ENCODE measurements around the gene MTMR12. TPM values are rescaled to one million over a fixed set of nuclear protein-coding genes. Genes with fewer than 3 reads are reported as not detected.
A peak's percentile ranks its signal among the peaks of the same experiment; 100 is the strongest.

Gene MTMR12
- total and polyA plus RNA-seq, 7 experiments from 2014 or later: 12.4 to 28.2 (median 23.8) TPM

- peak overlapping the region; percentile 45 to 71 (median 62) for H3K27ac Mint-ChIP-seq
- POLR2A ChIA-PET: interaction anchor here (0.6 to 0.7 kb wide), 2 partner anchors 61 to 1847 kb away, joined by 3 read pairs; no protein-coding TSS in a partner anchor
- Histone ChIP-seq H3K27me3 (ENCODE audit: control insufficient read depth in 2 of 2, insufficient read depth in 2 of 2, low read length in 2 of 2) (no peaks in the 10 kb centered on the region), H3K36me3 (ENCODE audit: control insufficient read depth in 2 of 3, insufficient read depth in 3 of 3, low read length in 3 of 3) (peaks cover 0 to 54% (median 0%) of the 10 kb centered on the region in 3 experiments), H3K9me3 (ENCODE audit: control insufficient read depth in 2 of 3, low read length in 3 of 3) (no peaks in the 10 kb centered on the region), H3K4me1 (ENCODE audit: control insufficient read depth in 2 of 2, insufficient read depth in 2 of 2, low read length in 2 of 2) (no peaks in the 10 kb centered on the region), H3K27ac (ENCODE audit: low read depth, low read length) (no peak overlapping the region), H3K4me3 (ENCODE audit: low read length) (no peak overlapping the region)
- no peaks in the 10 kb centered on the region for H3K27me3 Mint-ChIP-seq
- CTCF ChIA-PET: interaction anchor here (0.6 to 6.1 kb wide), 19 partner anchors 9 to 1090 kb away, joined by 3 to 84 read pairs (median 3); partner anchors contain the start of gene GOLPH3
- no peak overlapping the region for H3K4me3 Mint-ChIP-seq
- DNase-seq: peak; percentile 45 to 73 (median 64)
- peak; percentile 88 for ATAC-seq
- peaks cover 0 to 12% (median 7%) of the 10 kb centered on the region in 7 donors for H3K4me1 Mint-ChIP-seq
- intact Hi-C loops (cut with micrococcal nuclease): loop anchor here (1.0 to 10.0 kb wide), 9 partner anchors 58 to 1190 kb away; partner anchors contain the start of gene GOLPH3 (in 2 of the 2)
- no peaks in the 10 kb centered on the region for H3K9me3 Mint-ChIP-seq
- peaks cover 10 to 39% (median 15%) of the 10 kb centered on the region in 5 donors for H3K36me3 Mint-ChIP-seq
These were observed 80.1 kb downstream of the MTMR12 start for GRCh38 chr5:32232441-32233219.

GRCh38 chr5:32231929-32232328, 80.8 kb downstream of the MTMR12 start:
- Mint-ChIP-seq H3K27me3 (no peaks in the 10 kb centered on the region), H3K36me3 (peaks cover 9 to 36% (median 15%) of the 10 kb centered on the region in 5 donors), H3K27ac (peak overlapping the region in 6 of 9 donors; percentile 32 to 71 (median 56)), H3K9me3 (no peaks in the 10 kb centered on the region), H3K4me1 (peaks cover 0 to 12% (median 7%) of the 10 kb centered on the region in 7 donors), H3K4me3 (no peak overlapping the region)
- CTCF ChIA-PET: interaction anchor here (0.6 to 6.1 kb wide), 15 partner anchors 9 to 382 kb away, joined by 3 to 84 read pairs (median 4); partner anchors contain the start of gene GOLPH3
- POLR2A ChIA-PET: interaction anchor here (0.6 kb wide), 1 partner anchor 60 kb away, joined by 3 read pairs; no protein-coding TSS in a partner anchor
- Histone ChIP-seq H3K4me1 (ENCODE audit: control insufficient read depth in 2 of 2, insufficient read depth in 2 of 2, low read length in 2 of 2) (no peaks in the 10 kb centered on the region), H3K27me3 (ENCODE audit: control insufficient read depth in 2 of 2, insufficient read depth in 2 of 2, low read length in 2 of 2) (no peaks in the 10 kb centered on the region), H3K36me3 (ENCODE audit: control insufficient read depth in 2 of 3, insufficient read depth in 3 of 3, low read length in 3 of 3) (peaks cover 0 to 50% (median 0%) of the 10 kb centered on the region in 3 experiments), H3K4me3 (ENCODE audit: low read length) (no peak overlapping the region), H3K9me3 (ENCODE audit: control insufficient read depth in 2 of 3, low read length in 3 of 3) (no peaks in the 10 kb centered on the region), H3K27ac (ENCODE audit: low read depth, low read length) (no peak overlapping the region)
- intact Hi-C loops (cut with micrococcal nuclease): loop anchor here (1.0 to 10.0 kb wide), 9 partner anchors 57 to 1190 kb away; partner anchors contain the start of gene GOLPH3 (in 2 of the 2)
- ATAC-seq (peak; percentile 24), DNase-seq (no peak)

DNA sequence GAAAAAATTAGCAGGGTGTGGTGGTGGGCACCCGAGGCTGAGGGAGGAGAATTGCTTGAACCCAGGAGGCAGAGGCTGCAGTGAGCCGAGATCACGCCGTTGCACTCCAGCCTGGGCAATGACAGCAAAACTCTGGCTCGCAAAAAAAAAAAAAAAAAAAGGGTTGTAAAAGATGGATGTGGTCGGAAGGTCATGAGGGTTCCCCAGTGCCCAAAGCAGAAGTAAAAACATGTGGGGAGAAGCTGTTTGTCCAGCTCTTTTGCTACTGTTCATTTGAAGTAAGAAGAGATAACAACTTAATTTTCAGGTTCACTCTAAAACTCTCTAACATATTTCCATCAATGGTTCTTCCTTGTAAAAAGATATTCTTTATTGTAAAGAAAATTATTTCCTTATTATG, 81.5 kb downstream of the MTMR12 start:
- H3K4me3 Mint-ChIP-seq: no peak overlapping the region
- ChIA-PET POLR2A (interaction anchor here (1.1 kb wide), 1 partner anchor 58 kb away, joined by 4 read pairs; no protein-coding TSS in a partner anchor), CTCF (interaction anchor here (0.6 to 6.1 kb wide), 4 partner anchors 15 to 363 kb away, joined by 3 to 84 read pairs (median 9); no protein-coding TSS in a partner anchor)
- H3K27ac ChIP-seq (ENCODE audit: low read depth, low read length): no peak overlapping the region
- H3K4me3 ChIP-seq (ENCODE audit: low read length): no peak overlapping the region
- H3K27me3 Mint-ChIP-seq: no peaks in the 10 kb centered on the region
- H3K4me1 ChIP-seq (ENCODE audit: control insufficient read depth in 2 of 2, insufficient read depth in 2 of 2, low read length in 2 of 2): no peaks in the 10 kb centered on the region
- no peaks in the 10 kb centered on the region for H3K27me3 ChIP-seq (ENCODE audit: control insufficient read depth in 2 of 2, insufficient read depth in 2 of 2, low read length in 2 of 2)
- DNase-seq: no peak
- H3K27ac Mint-ChIP-seq: peak overlapping the region in 1 of 9 donors; percentile 28
- H3K4me1 Mint-ChIP-seq: peaks cover 0 to 10% (median 7%) of the 10 kb centered on the region in 7 donors
- H3K36me3 ChIP-seq (ENCODE audit: control insufficient read depth in 2 of 3, insufficient read depth in 3 of 3, low read length in 3 of 3): peaks cover 0 to 45% (median 0%) of the 10 kb centered on the region in 3 experiments
- no peak for ATAC-seq
- no peaks in the 10 kb centered on the region for H3K9me3 ChIP-seq (ENCODE audit: control insufficient read depth in 2 of 3, low read length in 3 of 3)
- intact Hi-C loops (cut with micrococcal nuclease): loop anchor here (5.0 to 10.0 kb wide), 3 partner anchors 256 to 1191 kb away; no protein-coding TSS in a partner anchor
- H3K9me3 Mint-ChIP-seq: peaks cover 0 to 2% (median 0%) of the 10 kb centered on the region in 11 donors
- peaks cover 6 to 36% (median 18%) of the 10 kb centered on the region in 5 donors for H3K36me3 Mint-ChIP-seq

DNA sequence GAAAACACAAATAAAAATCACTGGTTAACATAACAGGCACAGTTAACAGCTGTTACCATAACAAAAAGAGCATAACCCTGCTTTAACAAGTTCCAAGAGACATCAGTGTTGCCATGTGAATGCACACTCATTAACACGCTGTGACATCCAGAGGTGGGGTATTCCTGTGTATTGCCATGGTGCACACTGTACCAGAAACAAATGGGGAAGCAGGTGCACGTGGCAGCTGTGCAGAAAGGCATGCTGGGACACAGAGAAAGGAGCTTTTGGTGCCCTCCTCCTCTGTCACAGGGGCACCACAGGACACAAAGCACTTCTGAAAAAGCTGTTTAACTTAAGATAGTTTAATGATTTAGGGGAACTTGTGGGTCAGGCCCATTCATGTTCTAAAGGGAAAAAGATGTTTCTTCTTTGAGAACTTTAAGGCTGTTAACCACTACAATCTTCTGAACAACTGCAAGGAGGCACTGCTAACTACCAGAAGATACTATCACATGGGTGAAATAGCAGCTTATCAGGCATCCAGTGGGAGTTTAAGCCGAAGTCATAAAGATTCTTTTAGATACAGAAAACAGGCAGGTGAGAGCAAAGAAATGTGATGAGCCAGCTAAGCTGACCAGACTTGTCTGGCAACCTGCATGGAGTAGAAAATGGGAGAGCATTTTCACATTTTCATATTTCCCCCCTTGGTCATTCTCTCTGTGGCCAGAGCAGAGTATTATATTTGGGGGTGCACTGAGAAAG, 82.2 kb downstream of the MTMR12 start:
- Histone ChIP-seq H3K4me1 (ENCODE audit: control insufficient read depth in 2 of 2, insufficient read depth in 2 of 2, low read length in 2 of 2) (no peaks in the 10 kb centered on the region), H3K27ac (ENCODE audit: low read depth, low read length) (no peak overlapping the region), H3K4me3 (ENCODE audit: low read length) (no peak overlapping the region), H3K27me3 (ENCODE audit: control insufficient read depth in 2 of 2, insufficient read depth in 2 of 2, low read length in 2 of 2) (no peaks in the 10 kb centered on the region), H3K36me3 (ENCODE audit: control insufficient read depth in 2 of 3, insufficient read depth in 3 of 3, low read length in 3 of 3) (peaks cover 0 to 38% (median 0%) of the 10 kb centered on the region in 3 experiments), H3K9me3 (ENCODE audit: control insufficient read depth in 2 of 3, low read length in 3 of 3) (no peaks in the 10 kb centered on the region)
- ATAC-seq (peak; percentile 57), DNase-seq (no peak)
- Mint-ChIP-seq H3K4me3 (no peak overlapping the region), H3K27me3 (no peaks in the 10 kb centered on the region), H3K4me1 (peaks cover 0 to 10% (median 7%) of the 10 kb centered on the region in 7 donors), H3K9me3 (peaks cover 0 to 2% (median 0%) of the 10 kb centered on the region in 11 donors), H3K36me3 (peaks cover 6 to 36% (median 18%) of the 10 kb centered on the region in 5 donors), H3K27ac (peak overlapping the region in 3 of 9 donors; percentile 8 to 44 (median 14))
- intact Hi-C loops (cut with micrococcal nuclease): loop anchor here (5.0 to 10.0 kb wide), 3 partner anchors 257 to 1192 kb away; no protein-coding TSS in a partner anchor
- ChIA-PET CTCF (interaction anchor here (0.5 to 6.1 kb wide), 4 partner anchors 10 to 364 kb away, joined by 3 to 84 read pairs (median 4); no protein-coding TSS in a partner anchor), POLR2A (interaction anchor here (1.1 kb wide), 1 partner anchor 57 kb away, joined by 4 read pairs; no protein-coding TSS in a partner anchor)

DNA sequence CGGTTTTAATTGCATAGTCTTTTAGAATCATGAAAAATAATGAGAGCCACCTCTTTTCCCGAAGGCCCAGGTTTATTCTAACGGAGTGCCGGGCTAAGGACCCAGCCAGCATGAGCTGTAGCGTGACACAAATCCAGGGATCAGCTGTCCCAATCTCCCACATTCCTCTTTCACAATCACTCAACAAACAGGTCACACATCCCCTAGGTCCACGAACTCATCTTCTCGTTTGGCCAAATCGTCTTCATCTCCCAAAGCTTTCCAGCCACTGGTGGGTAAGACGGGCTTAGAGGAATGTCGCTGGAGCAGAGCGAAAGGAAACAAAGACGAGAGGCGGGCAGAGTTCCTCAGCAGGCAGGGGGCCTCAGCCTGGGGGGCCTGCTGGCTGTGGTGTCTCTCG, 83.2 kb downstream of the MTMR12 start:
- H3K27me3 Mint-ChIP-seq: no peaks in the 10 kb centered on the region
- intact Hi-C loops (cut with micrococcal nuclease): no loop called here
- no peak overlapping the region for H3K4me3 ChIP-seq (ENCODE audit: low read length)
- CTCF ChIA-PET: interaction anchor here (6.1 kb wide), 1 partner anchor 100 kb away, joined by 84 read pairs; no protein-coding TSS in a partner anchor
- H3K4me1 Mint-ChIP-seq: peaks cover 0 to 10% (median 7%) of the 10 kb centered on the region in 7 donors
- no peak overlapping the region for H3K4me3 Mint-ChIP-seq
- POLR2A ChIA-PET: no interaction called here
- no peaks in the 10 kb centered on the region for H3K9me3 ChIP-seq (ENCODE audit: control insufficient read depth in 2 of 3, low read length in 3 of 3)
- ATAC-seq (no peak), DNase-seq (no peak)
- H3K27ac ChIP-seq (ENCODE audit: low read depth, low read length): no peak overlapping the region
- peaks cover 0 to 2% (median 0%) of the 10 kb centered on the region in 11 donors for H3K9me3 Mint-ChIP-seq
- no peaks in the 10 kb centered on the region for H3K27me3 ChIP-seq (ENCODE audit: control insufficient read depth in 2 of 2, insufficient read depth in 2 of 2, low read length in 2 of 2)
- peaks cover 6 to 27% (median 17%) of the 10 kb centered on the region in 5 donors for H3K36me3 Mint-ChIP-seq
- no peak overlapping the region for H3K27ac Mint-ChIP-seq
- peaks cover 0 to 29% (median 0%) of the 10 kb centered on the region in 3 experiments for H3K36me3 ChIP-seq (ENCODE audit: control insufficient read depth in 2 of 3, insufficient read depth in 3 of 3, low read length in 3 of 3)
- no peaks in the 10 kb centered on the region for H3K4me1 ChIP-seq (ENCODE audit: control insufficient read depth in 2 of 2, insufficient read depth in 2 of 2, low read length in 2 of 2)

- H3K9me3 ChIP-seq (ENCODE audit: control insufficient read depth in 2 of 3, low read length in 3 of 3): no peaks in the 10 kb centered on the region
- Mint-ChIP-seq H3K4me1 (peaks cover 0 to 10% (median 7%) of the 10 kb centered on the region in 7 donors), H3K27ac (peak overlapping the region in 1 of 9 donors; percentile 83), H3K27me3 (no peaks in the 10 kb centered on the region), H3K9me3 (peaks cover 0 to 2% (median 0%) of the 10 kb centered on the region in 11 donors), H3K36me3 (peaks cover 6 to 27% (median 16%) of the 10 kb centered on the region in 5 donors), H3K4me3 (no peak overlapping the region)
- H3K27ac ChIP-seq (ENCODE audit: low read depth, low read length): no peak overlapping the region
- H3K4me1 ChIP-seq (ENCODE audit: control insufficient read depth in 2 of 2, insufficient read depth in 2 of 2, low read length in 2 of 2): no peaks in the 10 kb centered on the region
- POLR2A ChIA-PET: no interaction called here
- ATAC-seq (no peak), DNase-seq (no peak)
- CTCF ChIA-PET: interaction anchor here (6.1 kb wide), 1 partner anchor 101 kb away, joined by 84 read pairs; no protein-coding TSS in a partner anchor
- intact Hi-C loops (cut with micrococcal nuclease): no loop called here
- peaks cover 0 to 21% (median 0%) of the 10 kb centered on the region in 3 experiments for H3K36me3 ChIP-seq (ENCODE audit: control insufficient read depth in 2 of 3, insufficient read depth in 3 of 3, low read length in 3 of 3)
- no peaks in the 10 kb centered on the region for H3K27me3 ChIP-seq (ENCODE audit: control insufficient read depth in 2 of 2, insufficient read depth in 2 of 2, low read length in 2 of 2)
- no peak overlapping the region for H3K4me3 ChIP-seq (ENCODE audit: low read length)
These were observed 83.9 kb downstream of the MTMR12 start for GRCh38 chr5:32228816-32229215.
